Prostate gland (tissue), 2 donors: Measurements from ENCODE around the gene WDR44. TPM values are rescaled to one million over a fixed set of nuclear protein-coding genes. Genes with fewer than 3 reads are reported as not detected.
A peak's percentile ranks its signal among the peaks of the same experiment; 100 is the strongest.

Experiments used
- DNase-seq: peaks from one replicate; pipeline ENCODE4 v3.0.0-alpha.2; 2019; ENCODE audit warnings: low spot score
- H3K27ac ChIP-seq, 2 donors: fragments of 200-600 bp; sonication (generic); 2 replicates each; pipeline ENCODE4 v1.5.1; 2017 to 2019
- H3K27me3 ChIP-seq: fragments of 200-600 bp; sonication (generic); replicated peaks from 2 replicates; pipeline ENCODE4 v1.5.1; 2019; ENCODE audit not compliant: insufficient read depth
- H3K36me3 ChIP-seq, 2 donors: fragments of 200-600 bp; sonication (generic); 1 replicate in 1 of 2; 2 replicates in 1 of 2; pipeline versions ENCODE4 v1.5.1 to v1.8.1; 2017 to 2019
- H3K4me1 ChIP-seq: fragments of 200-600 bp; sonication (generic); replicated peaks from 2 replicates; pipeline ENCODE4 v1.5.1; 2019
- H3K4me3 ChIP-seq, 2 donors: fragments of 200-600 bp; sonication (generic); 2 replicates each; pipeline ENCODE4 v1.5.1; 2017 to 2019
- H3K9me3 ChIP-seq: fragments of 200-600 bp; sonication (generic); 2 replicates; pipeline ENCODE4 v1.5.1; 2017
- CTCF ChIP-seq, 4 experiments: fragments of 200-600 bp in 2 of 4; fragments of 450-650 bp in 2 of 4; sonication (generic) in 2 of 4; IDR thresholded peaks; 1 replicate in 3 of 4; 2 replicates in 1 of 4; pipeline ENCODE4 v1.5.1; 2016 to 2019; ENCODE audit warnings: antibody characterized with exemption in 4 of 4, mild to moderate bottlenecking in 2 of 4, moderate library complexity in 2 of 4
- POLR2A ChIP-seq: fragments of 450-650 bp; IDR thresholded peaks from one replicate; pipeline ENCODE4 v1.6.1; 2016; ENCODE audit warnings: antibody characterized with exemption, mild to moderate bottlenecking
- POLR2AphosphoS5 ChIP-seq: sonication (generic); formaldehyde crosslinking; IDR thresholded peaks from one replicate; pipeline ENCODE4 v1.6.1; 2017; ENCODE audit warnings: antibody characterized with exemption
- WGBS: methylation state at CpG from one replicate; pipeline ENCODE4 v1.1.5; 2018; 5-methylcytosine and 5-hydroxymethylcytosine counted together
- intact Hi-C: fragments of 100-400 bp; cut with DNase I; formaldehyde crosslinking; loops from one replicate; pipeline ENCODE4 v1.14.2; 2022
- total RNA-seq, 2 donors: library from RNA; depleted of rRNA; stranded (reverse); fragments of >200 nt; gene quantifications; one replicate each; pipeline ENCODE4 v1.1.0, GENCODE V29; 2016

Gene WDR44
- total RNA-seq, 2 donors from 2014 or later, result 15.0 to 22.6 TPM

DNA sequence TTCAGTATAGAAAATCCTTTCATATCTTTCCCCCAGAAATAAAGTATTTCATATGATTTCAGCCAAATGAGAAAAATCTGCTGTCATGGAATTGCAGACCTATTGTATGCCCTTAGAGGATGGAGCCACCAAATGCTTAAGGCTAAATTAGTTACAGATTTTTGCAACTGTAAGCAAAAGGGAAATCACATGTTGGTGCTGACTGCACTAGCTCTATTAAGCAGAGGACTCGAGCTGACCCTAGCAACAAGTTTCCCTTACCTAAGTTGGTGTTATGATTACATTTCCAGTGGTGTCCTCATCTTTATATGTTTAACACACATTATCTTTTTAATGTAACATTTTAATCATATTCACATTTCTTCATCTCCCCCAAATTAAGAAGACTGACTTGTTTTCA is 91.4 kb downstream of the WDR44 start:
- Histone ChIP-seq H3K9me3 (no peaks in the 10 kb centered on the region), H3K27ac (no peak overlapping the region), H3K36me3 (no peaks in the 10 kb centered on the region), H3K4me1 (no peaks in the 10 kb centered on the region), H3K27me3 (no peaks in the 10 kb centered on the region), H3K4me3 (no peak overlapping the region)
- intact Hi-C loops, result no loop called here
- TF ChIP-seq CTCF (IDR thresholded peaks at IDR 0.05), result no peak
- WGBS, result 100% methylated on average over 1 of the region's 1 CpG
- no peak for DNase-seq

GRCh38 chrX:118448273-118448783 is 102.4 kb downstream of the WDR44 start:
- no peaks in the 10 kb centered on the region for H3K36me3 ChIP-seq
- no peaks in the 10 kb centered on the region for H3K9me3 ChIP-seq
- no peaks in the 10 kb centered on the region for H3K4me1 ChIP-seq
- TF ChIP-seq CTCF (IDR thresholded peaks at IDR 0.05), result no peak
- TF ChIP-seq POLR2AphosphoS5, result no peak
- no peak for TF ChIP-seq POLR2A
- intact Hi-C loops, result no loop called here
- no peak overlapping the region for H3K27ac ChIP-seq
- H3K27me3 ChIP-seq, result no peaks in the 10 kb centered on the region
- WGBS, result 81% methylated on average over 3 of the region's 3 CpGs
- no peak overlapping the region for H3K4me3 ChIP-seq
- DNase-seq, result no peak

- TF ChIP-seq POLR2A (no peak), POLR2AphosphoS5 (no peak)
- Histone ChIP-seq H3K36me3 (no peaks in the 10 kb centered on the region), H3K4me3 (no peak overlapping the region), H3K9me3 (no peaks in the 10 kb centered on the region), H3K27ac (no peak overlapping the region), H3K4me1 (no peaks in the 10 kb centered on the region), H3K27me3 (no peaks in the 10 kb centered on the region)
- WGBS, result 93% methylated on average over 3 of the region's 3 CpGs
- intact Hi-C loops, result loop anchor here (5.0 kb wide), 1 partner anchor 147 kb away; no protein-coding TSS in a partner anchor
- no peak for DNase-seq
Measured at GRCh38 chrX:118455013-118455412, 109.1 kb downstream of the WDR44 start.

- Histone ChIP-seq H3K4me3 (no peak overlapping the region), H3K27me3 (no peaks in the 10 kb centered on the region), H3K27ac (no peak overlapping the region), H3K9me3 (no peaks in the 10 kb centered on the region), H3K36me3 (no peaks in the 10 kb centered on the region), H3K4me1 (no peaks in the 10 kb centered on the region)
- intact Hi-C loops, result loop anchor here (5.0 kb wide), 1 partner anchor 143 kb away; no protein-coding TSS in a partner anchor
- DNase-seq, result no peak
- WGBS, result 1% methylated on average over 4 of the region's 4 CpGs
- TF ChIP-seq POLR2AphosphoS5, result no peak
- TF ChIP-seq POLR2A, result no peak
- TF ChIP-seq CTCF (IDR thresholded peaks at IDR 0.05), result peak in 2 of 4 experiments; percentile 8 to 39
Measured at GRCh38 chrX:118459494-118459893, 113.6 kb downstream of the WDR44 start.

DNA sequence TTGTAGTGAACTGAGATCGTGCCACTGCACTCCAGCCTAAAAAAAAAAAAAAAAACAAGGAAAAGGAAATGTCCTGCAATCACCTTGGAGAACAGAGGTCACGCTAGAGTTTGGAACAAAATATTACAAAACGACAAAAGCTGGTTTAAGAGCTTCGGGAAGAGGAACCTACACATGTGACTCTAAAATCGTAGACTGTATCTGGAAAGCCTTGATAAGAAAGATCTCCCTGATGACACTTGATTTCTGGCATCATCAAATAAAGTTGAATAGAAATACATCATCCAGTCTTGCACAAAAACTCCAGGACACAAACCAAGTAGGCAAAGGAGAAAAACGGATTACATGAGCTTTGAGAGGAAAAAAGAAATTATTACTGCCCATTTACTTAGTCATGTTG is 118.6 kb downstream of the WDR44 start:
- DNase-seq, result no peak
- 72% methylated on average over 6 of the region's 6 CpGs for WGBS
- Histone ChIP-seq H3K27me3 (no peaks in the 10 kb centered on the region), H3K4me3 (no peak overlapping the region), H3K4me1 (no peaks in the 10 kb centered on the region), H3K27ac (no peak overlapping the region), H3K36me3 (no peaks in the 10 kb centered on the region), H3K9me3 (no peaks in the 10 kb centered on the region)
- intact Hi-C loops, result no loop called here
- no peak for TF ChIP-seq CTCF (IDR thresholded peaks at IDR 0.05)
- TF ChIP-seq POLR2AphosphoS5, result no peak
- no peak for TF ChIP-seq POLR2A
